AG10803 (cell line): ENCODE measurements around the gene SLC25A42.
A peak's percentile ranks its signal among the peaks of the same experiment; 100 is the strongest.

Source experiments
- DNase-seq: peaks from one replicate; pipeline ENCODE4 v3.0.0; 2010; ENCODE audit warnings: low read depth
- H3K4me3 ChIP-seq: 2 replicates; pipeline ENCODE4 v1.5.1; 2011; ENCODE audit warnings: mild to moderate bottlenecking, low read length, control low read depth
- CTCF ChIP-seq: conservative IDR thresholded peaks from 2 replicates; pipeline ENCODE4 v1.5.1; 2011; ENCODE audit warnings: mild to moderate bottlenecking, low read length, control low read depth, inconsistent platforms

The SLC25A42 gene

DNA sequence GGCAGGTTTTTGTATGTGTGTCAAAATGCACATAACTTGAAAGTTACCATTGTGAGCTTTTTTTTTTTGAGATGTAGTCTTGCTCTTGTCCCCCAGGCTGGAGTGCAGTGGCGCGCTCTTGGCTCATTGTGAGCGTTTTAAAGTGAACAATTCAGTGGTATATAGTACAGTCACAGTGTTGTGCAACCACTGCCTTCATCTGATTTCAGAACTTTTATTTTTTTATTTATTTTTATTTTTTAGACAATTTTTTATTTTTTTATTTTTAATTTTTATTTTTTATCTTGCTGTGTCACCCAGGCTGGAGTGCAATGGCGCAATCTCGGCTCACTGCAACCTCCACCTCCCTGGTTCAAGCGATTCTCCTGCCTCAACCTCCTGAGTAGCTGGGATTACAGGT lies 15.0 kb downstream of the SLC25A42 start:
- H3K4me3 ChIP-seq: no peak overlapping the region
- no peak for DNase-seq

GRCh38 chr19:19079571-19079970 lies 15.8 kb downstream of the SLC25A42 start:
- TF ChIP-seq CTCF: no peak
- no peak overlapping the region for H3K4me3 ChIP-seq
- DNase-seq: no peak

More for the DNA sequence above, 15.0 kb downstream of the SLC25A42 start:
- no peak for TF ChIP-seq CTCF

DNA sequence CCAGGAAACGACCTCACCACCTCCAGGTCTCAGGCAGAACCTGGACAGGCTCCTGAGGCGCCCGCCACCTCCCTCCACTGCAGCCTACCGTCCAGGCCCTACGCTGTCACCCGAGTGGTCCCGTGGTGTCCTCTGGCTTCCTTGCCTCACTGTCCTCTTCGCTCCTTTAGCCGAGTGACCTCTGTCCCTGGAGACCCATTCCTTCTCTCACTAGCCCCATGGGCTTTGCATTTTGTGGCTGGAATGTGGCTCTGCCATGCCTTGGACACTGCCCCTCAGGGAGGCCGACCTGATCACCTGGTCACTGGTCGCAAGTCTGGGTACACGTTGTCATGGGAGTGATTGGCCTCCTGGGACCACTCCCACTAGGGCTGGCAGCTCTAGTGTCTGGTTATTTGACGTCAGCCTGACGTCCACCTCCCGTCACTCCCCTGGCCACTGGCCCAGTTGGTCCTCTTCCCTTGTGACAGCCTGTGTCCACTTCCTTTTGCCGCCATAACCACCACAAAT lies 17.9 kb downstream of the SLC25A42 start:
- no peak for TF ChIP-seq CTCF
- H3K4me3 ChIP-seq: no peak overlapping the region
- DNase-seq: peak; percentile 10

DNA sequence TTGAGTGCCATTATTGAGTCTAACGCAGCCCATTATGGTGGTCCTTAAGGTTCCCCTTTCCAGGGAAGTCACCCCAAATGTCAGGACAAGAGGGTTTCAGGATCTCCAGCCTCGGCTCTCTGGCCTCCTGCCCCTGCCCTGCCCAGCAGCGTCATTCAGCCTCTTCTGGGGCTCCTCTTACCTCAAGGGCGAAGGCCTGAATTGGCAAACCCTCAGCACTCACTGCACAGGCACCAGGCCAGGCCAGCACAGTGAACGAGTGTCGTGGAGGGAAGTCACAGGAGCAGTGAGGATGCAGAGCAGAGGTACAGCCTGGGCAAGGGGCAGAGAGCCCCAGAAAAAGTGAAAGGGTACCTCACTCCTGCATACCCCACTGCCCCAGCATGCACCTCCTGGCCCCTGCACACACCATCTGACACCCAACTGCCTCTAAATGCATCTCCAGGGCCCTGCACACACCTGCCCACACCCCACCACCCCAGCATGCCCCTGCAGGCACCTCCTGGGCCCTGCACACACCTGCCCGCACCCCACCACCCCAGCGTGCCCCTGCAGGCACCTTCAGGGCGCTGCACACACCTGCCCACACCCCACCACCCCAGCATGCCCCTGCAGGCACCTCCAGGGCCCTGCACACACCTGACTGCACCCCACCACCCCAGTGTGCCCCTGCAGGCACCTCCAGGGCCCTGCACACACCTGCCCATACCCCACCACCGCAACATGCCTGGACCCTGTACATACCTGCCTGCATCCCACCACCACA lies 19.8 kb downstream of the SLC25A42 start:
- H3K4me3 ChIP-seq: no peak overlapping the region
- TF ChIP-seq CTCF: no peak
- no peak for DNase-seq

DNA sequence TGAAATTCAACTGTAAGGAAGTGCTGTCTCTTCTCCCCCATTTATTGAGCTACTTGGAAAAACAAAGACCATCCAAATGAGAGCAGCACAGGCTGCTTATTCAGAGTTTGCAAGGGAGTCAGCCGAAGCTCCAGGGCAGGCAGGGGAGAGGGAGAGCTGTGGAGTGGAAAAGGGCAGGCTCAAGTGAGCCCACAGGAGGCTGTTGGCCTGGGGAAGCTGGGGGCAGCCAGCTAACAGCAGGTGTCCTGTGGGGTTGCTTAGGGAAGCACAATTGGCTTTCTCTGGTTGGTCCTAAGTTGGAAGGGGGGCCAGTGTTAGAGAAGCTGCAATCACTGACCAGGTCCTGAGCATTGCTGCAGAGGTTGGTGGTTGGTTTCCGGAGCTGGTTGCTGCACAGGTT lies 23.9 kb downstream of the SLC25A42 start:
- TF ChIP-seq CTCF: no peak

GRCh38 chr19:19094513-19094912 lies 30.7 kb downstream of the SLC25A42 start:
- DNase-seq: no peak
- no peak for TF ChIP-seq CTCF
- no peak overlapping the region for H3K4me3 ChIP-seq

More for the DNA sequence above, 23.9 kb downstream of the SLC25A42 start:
- no peak overlapping the region for H3K4me3 ChIP-seq
- no peak for DNase-seq

- DNase-seq: no peak
- TF ChIP-seq CTCF: no peak
- no peak overlapping the region for H3K4me3 ChIP-seq
Observed at GRCh38 chr19:19095691-19096090, 31.9 kb downstream of the SLC25A42 start.
